Aorta (tissue), 5 donors: Measurements from ENCODE around the gene ALK. TPM values are rescaled to one million over a fixed set of nuclear protein-coding genes. Genes with fewer than 3 reads are reported as not detected.

Source experiments
- ATAC-seq: fragments of 200-7000 bp; cut with Tn5 transposase; one replicate; pipeline ENCODE4 v1.9.1; 2022; ENCODE audit warnings: moderate library complexity; ENCODE audit not compliant: low FRiP score
- DNase-seq, 2 donors: peaks; one replicate each; pipeline ENCODE4 v3.0.0-alpha.2; 2020
- H3K27ac ChIP-seq, 2 donors: one replicate each; pipeline ENCODE4 v1.5.1; 2013; ENCODE audit warnings: low read length in 2 of 2, mild to moderate bottlenecking in 2 of 2, moderate library complexity in 2 of 2, control low read depth in 1 of 2, inconsistent platforms in 1 of 2, low read depth in 1 of 2
- H3K27me3 ChIP-seq, 2 donors: one replicate each; pipeline ENCODE4 v1.6.1; 2013; ENCODE audit warnings: control low read depth in 1 of 2, low read length in 1 of 2, mild to moderate bottlenecking in 1 of 2, moderate library complexity in 1 of 2; ENCODE audit not compliant: insufficient read depth in 2 of 2, control insufficient read depth in 1 of 2
- H3K36me3 ChIP-seq, 2 donors: one replicate each; pipeline ENCODE4 v1.6.1; 2013; ENCODE audit warnings: control low read depth in 1 of 2, low read length in 1 of 2, mild to moderate bottlenecking in 1 of 2; ENCODE audit not compliant: insufficient read depth in 2 of 2, control insufficient read depth in 1 of 2
- H3K4me1 ChIP-seq, 2 donors: one replicate each; pipeline ENCODE4 v1.6.1; 2013; ENCODE audit warnings: low read length in 2 of 2, control low read depth in 1 of 2, mild to moderate bottlenecking in 1 of 2, moderate library complexity in 1 of 2; ENCODE audit not compliant: insufficient read depth in 2 of 2, control insufficient read depth in 1 of 2
- H3K4me3 ChIP-seq, 2 donors: one replicate each; pipeline ENCODE4 v1.5.1; 2013; ENCODE audit warnings: low read length in 2 of 2, control low read depth in 1 of 2, mild to moderate bottlenecking in 1 of 2
- H3K9me3 ChIP-seq: one replicate; pipeline ENCODE4 v1.6.1; 2013; ENCODE audit warnings: mild to moderate bottlenecking, low read length; ENCODE audit not compliant: control insufficient read depth
- WGBS, 2 donors: extraction: QIAGEN DNeasy Blood & Tissue Kit; methylation state at CpG; one replicate each; pipeline ENCODE4 v1.1.7; 2013; 5-methylcytosine and 5-hydroxymethylcytosine counted together
- intact Hi-C, 2 donors: fragments of 100-400 bp; cut with DNase I; formaldehyde crosslinking; loops; one replicate each; pipeline versions ENCODE4 v1.14.2 to v1.15.0; 2022
- polyA plus RNA-seq, 2 donors: library from polyadenylated mRNA; stranded (reverse); fragments of 200-250 nt; gene quantifications; one replicate each; pipeline ENCODE4 v1.2.3, GENCODE V29; 2013
- total RNA-seq, 2 donors: library from RNA; stranded (reverse); fragmentation: NEBNext Ultra II Directional; extraction: Animal tissue kit (Norgen Biotek cat#: 25700); gene quantifications; one replicate each; pipeline ENCODE4 v1.2.1, GENCODE V29; 2021
- donor health status: healthy with polysubstance abuse.
- donor health status: Bipolar disorder and iron deficiency.
- donor health status: DM: no; HTN: no; CAD: no.
- donor health status: DM: no; HTN: no; CAD: no.
- donor health status: DM: yes; HTN: yes; CAD: no.

ALK gene
- total and polyA plus RNA-seq, 4 donors, result 0.13 to 0.30 TPM; not detected in 2

DNA sequence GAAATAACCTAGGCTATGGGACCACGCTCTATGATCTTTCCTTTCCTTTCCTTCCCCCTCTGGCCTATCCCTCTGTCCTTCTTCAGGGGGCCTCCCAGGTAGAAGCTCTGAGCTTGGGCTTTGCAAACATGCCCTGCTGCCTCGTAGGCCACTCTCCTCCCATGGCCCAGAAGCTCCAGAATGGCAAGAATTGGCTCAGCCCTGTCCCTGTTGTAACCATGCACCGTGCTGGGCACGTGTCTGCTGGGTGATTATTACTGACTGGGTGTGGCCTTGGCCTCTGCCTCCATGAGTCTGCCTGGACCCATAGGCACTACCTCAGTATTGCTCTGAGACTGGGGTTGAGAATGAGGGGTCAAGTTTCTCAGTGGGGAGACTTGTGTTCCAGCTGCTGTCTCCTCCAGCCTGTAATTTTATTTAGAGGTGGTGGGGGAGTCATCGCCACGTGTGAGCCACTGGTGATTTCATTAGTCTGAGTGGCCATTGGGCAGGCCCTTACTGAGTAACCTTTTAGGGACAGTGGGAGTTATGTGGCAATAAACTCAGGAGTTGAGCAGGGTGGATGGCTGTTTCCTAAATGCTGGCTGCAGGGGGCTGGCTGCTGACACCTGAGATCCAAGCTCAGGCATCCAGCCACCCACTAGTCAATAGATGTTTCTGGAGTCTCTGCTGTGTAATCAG lies 648.2 kb downstream of the ALK start:
- H3K9me3 ChIP-seq, result no peaks in the 10 kb centered on the region
- ATAC-seq, result no peak
- H3K27me3 ChIP-seq, result no peaks in the 10 kb centered on the region
- intact Hi-C loops, result no loop called here
- no peaks in the 10 kb centered on the region for H3K36me3 ChIP-seq
- H3K27ac ChIP-seq, result no peak overlapping the region
- no peaks in the 10 kb centered on the region for H3K4me1 ChIP-seq
- no peak overlapping the region for H3K4me3 ChIP-seq
- DNase-seq, result no peak
- 80 to 83% methylated on average over 6 of the region's 6 CpGs for WGBS, 2 donors

DNA sequence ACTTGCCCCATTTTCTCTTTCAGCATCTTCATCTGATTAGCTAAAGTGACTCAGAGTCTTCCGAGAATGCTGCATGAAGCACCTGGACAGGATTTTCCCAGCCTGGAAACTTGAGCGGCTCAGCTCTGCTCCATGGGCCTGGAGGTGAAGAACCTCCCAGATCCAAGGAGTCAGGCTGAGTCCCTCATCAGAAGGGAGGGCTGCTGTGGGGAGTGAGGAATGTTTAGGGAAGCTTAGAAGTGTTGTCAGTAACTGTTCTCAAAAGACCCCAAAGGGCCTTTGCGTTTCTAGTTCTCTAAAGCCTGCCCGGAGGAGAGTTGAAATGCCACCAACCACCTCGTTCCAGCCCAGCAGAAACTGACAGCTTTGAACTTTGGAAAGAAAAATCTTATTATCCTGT lies 649.1 kb downstream of the ALK start:
- no peak overlapping the region for H3K4me3 ChIP-seq
- 56 to 72% methylated on average over 5 of the region's 5 CpGs for WGBS, 2 donors
- no peaks in the 10 kb centered on the region for H3K4me1 ChIP-seq
- H3K36me3 ChIP-seq, result no peaks in the 10 kb centered on the region
- H3K9me3 ChIP-seq, result no peaks in the 10 kb centered on the region
- no peaks in the 10 kb centered on the region for H3K27me3 ChIP-seq
- DNase-seq (no peak), ATAC-seq (no peak)
- intact Hi-C loops, result no loop called here
- no peak overlapping the region for H3K27ac ChIP-seq

DNA sequence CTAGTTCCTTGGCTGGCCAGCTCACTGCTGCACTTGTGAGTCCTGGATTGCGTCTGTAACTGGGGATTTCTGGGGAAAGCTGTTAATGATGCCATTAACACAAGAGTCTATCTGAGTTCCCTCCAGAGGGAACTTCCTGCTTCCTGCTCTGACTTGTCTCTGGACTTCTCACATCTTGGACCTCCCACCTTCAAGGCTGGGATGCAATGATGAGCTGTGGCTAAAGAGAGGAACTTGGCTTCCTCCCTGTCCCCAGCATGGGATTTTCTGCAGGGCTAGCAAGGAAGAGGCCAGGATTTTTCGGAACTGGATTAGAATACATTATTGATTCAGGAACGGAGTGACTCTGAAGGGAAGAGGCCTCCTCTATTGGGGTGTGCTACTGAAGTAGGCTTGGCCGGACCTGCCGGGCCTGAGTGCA lies 650.7 kb downstream of the ALK start:
- Histone ChIP-seq H3K9me3 (no peaks in the 10 kb centered on the region), H3K4me3 (no peak overlapping the region), H3K4me1 (no peaks in the 10 kb centered on the region), H3K27me3 (no peaks in the 10 kb centered on the region), H3K27ac (no peak overlapping the region), H3K36me3 (no peaks in the 10 kb centered on the region)
- intact Hi-C loops, result no loop called here
- ATAC-seq (no peak), DNase-seq (no peak)
- 82 to 83% methylated on average over 5 of the region's 5 CpGs for WGBS, 2 donors

DNA sequence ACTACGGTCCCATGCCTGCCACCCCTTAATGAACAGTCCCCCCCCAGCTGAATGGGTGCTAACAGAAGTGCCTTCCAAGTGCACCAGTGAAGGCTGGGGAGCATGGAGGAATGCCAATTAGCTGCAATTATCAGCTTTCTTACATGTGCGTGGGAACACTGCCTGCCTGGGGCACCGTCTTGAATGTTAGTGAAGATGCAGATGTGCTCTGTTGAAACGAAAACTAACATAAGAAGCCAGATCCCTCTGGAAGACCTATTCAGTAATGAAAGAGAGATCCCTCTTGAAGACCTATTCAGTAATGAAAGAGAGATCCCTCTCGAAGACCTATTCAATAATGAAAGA lies 651.6 kb downstream of the ALK start:
- Histone ChIP-seq H3K9me3 (peaks cover 1% of the 10 kb centered on the region), H3K4me3 (no peak overlapping the region), H3K4me1 (no peaks in the 10 kb centered on the region), H3K27me3 (no peaks in the 10 kb centered on the region), H3K36me3 (no peaks in the 10 kb centered on the region), H3K27ac (no peak overlapping the region)
- DNase-seq (no peak), ATAC-seq (no peak)
- WGBS, 2 donors, result 49 to 56% methylated on average over 5 of the region's 5 CpGs
- intact Hi-C loops, result no loop called here

DNA sequence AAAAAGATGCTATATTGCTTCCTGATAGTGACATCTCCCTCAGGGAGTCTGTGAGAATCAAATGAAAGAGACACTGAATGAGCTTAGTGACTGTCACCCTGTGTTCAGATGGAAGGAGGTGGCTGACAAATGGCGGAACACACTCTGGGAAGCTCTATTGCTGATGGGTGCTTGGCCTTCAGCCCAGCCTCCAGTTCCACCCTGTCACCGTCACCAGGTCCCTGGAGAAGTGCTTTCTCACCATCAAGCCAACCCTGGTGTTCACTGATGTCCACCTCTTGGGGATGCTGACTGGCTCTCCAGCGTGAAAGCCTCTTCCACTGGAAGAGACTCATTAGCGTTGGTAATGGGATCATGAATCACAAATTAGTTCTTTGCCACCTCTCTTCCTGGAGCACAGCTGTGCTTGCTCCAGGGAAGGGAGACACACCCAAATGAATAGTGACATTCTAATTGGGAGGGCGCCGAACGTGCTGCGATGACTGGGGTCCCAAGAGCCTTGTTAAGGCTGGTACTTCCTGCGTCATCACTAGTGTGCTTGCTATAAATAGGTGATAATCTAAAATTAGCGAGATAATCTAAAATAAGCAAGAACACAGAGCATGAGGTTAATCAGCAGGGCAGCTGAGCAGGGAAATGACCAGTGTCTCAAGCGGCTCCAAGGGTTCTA lies 652.2 kb downstream of the ALK start:
- no peak overlapping the region for H3K27ac ChIP-seq
- no peaks in the 10 kb centered on the region for H3K4me1 ChIP-seq
- intact Hi-C loops, result no loop called here
- no peak overlapping the region for H3K4me3 ChIP-seq
- no peaks in the 10 kb centered on the region for H3K36me3 ChIP-seq
- WGBS, 2 donors, result 65 to 75% methylated on average over 11 of the region's 11 CpGs
- peaks cover 1% of the 10 kb centered on the region for H3K9me3 ChIP-seq
- no peaks in the 10 kb centered on the region for H3K27me3 ChIP-seq
- ATAC-seq (no peak), DNase-seq (no peak)

DNA sequence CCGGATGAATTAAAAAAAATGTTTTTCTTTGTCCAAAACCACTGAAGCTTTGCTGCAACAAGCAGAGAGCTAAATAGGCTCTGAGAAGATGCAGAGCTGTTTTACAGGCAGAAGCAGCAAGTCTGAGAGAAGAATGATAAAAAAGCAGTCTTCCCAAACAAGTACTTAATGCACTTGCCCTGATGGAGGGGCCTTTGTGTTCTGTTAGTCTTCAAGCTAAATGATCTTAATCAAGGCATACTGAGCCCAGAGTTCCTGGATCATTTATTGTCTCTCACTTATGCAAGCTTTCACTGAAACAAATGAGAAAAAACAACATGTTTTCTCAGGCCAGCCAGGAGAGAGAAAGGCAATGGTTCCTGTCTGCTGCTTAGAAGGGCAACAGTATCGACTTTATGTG lies 653.7 kb downstream of the ALK start:
- Histone ChIP-seq H3K9me3 (peaks cover 5% of the 10 kb centered on the region), H3K27me3 (no peaks in the 10 kb centered on the region), H3K27ac (no peak overlapping the region), H3K4me3 (no peak overlapping the region), H3K36me3 (no peaks in the 10 kb centered on the region), H3K4me1 (no peaks in the 10 kb centered on the region)
- 20 to 21% methylated on average over 2 of the region's 2 CpGs for WGBS, 2 donors
- ATAC-seq (no peak), DNase-seq (no peak)
- intact Hi-C loops, result no loop called here

DNA sequence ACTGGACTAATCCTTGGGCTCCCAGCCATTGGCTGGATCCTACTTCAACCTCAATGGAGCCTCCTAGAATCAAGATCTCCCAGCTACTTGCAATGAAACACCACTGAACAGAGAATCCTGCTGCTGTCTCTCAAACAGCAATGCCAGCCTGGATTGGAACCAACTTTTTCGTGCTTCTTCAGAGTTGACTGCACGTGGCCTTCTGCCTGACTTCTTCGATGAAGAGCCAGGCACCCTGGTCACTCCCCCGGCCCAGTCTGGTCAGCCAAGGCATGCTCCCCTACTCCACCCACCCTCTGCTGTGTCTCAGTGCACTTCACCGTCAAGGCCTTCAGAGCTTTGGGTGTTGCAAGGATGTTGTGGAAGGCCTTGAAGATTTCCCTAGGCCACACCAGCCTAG lies 657.5 kb downstream of the ALK start:
- DNase-seq (no peak), ATAC-seq (no peak)
- 92 to 93% methylated on average over 5 of the region's 5 CpGs for WGBS, 2 donors
- H3K4me3 ChIP-seq, result no peak overlapping the region
- no peaks in the 10 kb centered on the region for H3K4me1 ChIP-seq
- H3K9me3 ChIP-seq, result peaks cover 5% of the 10 kb centered on the region
- no peaks in the 10 kb centered on the region for H3K27me3 ChIP-seq
- intact Hi-C loops, result no loop called here
- no peaks in the 10 kb centered on the region for H3K36me3 ChIP-seq
- H3K27ac ChIP-seq, result no peak overlapping the region

DNA sequence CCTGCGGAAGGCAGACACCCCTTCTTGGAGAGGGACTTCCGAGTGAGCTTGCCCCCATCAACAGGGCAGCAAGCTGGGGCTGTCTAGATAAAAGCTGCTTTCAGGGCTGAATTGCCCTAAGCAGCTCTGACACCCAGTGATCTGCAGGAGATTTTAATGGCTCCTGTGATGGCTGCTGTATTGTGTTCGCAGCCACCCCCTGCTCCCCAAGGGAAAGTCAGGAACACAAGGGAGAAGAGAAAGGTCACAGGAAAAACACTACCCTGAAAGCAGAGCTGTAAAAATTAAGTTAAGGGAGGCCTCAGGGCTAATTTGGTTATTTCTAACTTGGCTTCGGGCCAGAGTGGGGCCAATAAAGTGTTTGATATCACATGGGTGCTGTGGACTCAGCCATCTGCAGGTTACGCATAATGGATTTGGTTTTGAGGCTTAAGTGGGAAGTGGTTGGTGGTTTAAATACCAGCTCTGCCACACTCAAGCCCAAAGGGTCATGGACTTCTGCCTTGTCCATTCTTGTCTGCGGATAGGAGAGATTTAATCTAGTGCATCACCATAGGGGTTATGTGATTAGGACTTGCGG lies 658.6 kb downstream of the ALK start:
- intact Hi-C loops, result no loop called here
- H3K4me1 ChIP-seq, result no peaks in the 10 kb centered on the region
- ATAC-seq, result no peak
- DNase-seq, result no peak
- no peak overlapping the region for H3K27ac ChIP-seq
- peaks cover 5% of the 10 kb centered on the region for H3K9me3 ChIP-seq
- no peak overlapping the region for H3K4me3 ChIP-seq
- no peaks in the 10 kb centered on the region for H3K27me3 ChIP-seq
- no peaks in the 10 kb centered on the region for H3K36me3 ChIP-seq
- WGBS, 2 donors, result 76 to 83% methylated on average over 7 of the region's 7 CpGs

DNA sequence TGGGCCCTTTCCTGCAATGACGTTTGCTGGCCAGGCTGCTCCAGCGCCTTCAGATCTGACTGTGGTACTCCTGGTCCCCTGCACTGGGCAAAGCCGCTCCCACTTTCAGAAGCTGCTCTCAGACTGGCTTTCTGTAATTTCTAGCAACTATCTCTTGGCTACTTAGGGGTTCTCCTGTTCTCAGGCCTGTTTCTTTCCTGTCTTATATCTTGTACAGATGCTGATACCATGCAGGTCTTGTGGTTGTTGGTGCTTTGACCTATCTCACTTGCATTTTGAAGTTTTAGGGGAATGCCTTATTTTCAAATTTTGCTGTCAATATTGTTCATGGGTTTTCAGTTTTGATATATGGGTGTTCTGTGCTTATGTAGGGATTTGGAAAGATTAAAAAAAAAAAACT lies 660.4 kb downstream of the ALK start:
- 69 to 70% methylated on average over 3 of the region's 3 CpGs for WGBS, 2 donors
- no peak overlapping the region for H3K27ac ChIP-seq
- H3K4me3 ChIP-seq, result no peak overlapping the region
- no peaks in the 10 kb centered on the region for H3K27me3 ChIP-seq
- DNase-seq, result no peak
- peaks cover 7% of the 10 kb centered on the region for H3K9me3 ChIP-seq
- H3K4me1 ChIP-seq, result no peaks in the 10 kb centered on the region
- ATAC-seq, result no peak
- intact Hi-C loops, result no loop called here
- H3K36me3 ChIP-seq, result no peaks in the 10 kb centered on the region
